Naive thymus-derived CD8-positive, alpha-beta T cell (primary cell): ENCODE data around the gene PFDN5. TPM values are rescaled to one million over a fixed set of nuclear protein-coding genes. Genes with fewer than 3 reads are reported as not detected.

ENCODE experiments used
- ATAC-seq, 2 donors: fragments of 150-1000 bp; cut with Tn5 transposase in 1 of 2; sonication (Bioruptor Pico), chemical (Tn5 transposase) in 1 of 2; 1 replicate in 1 of 2; 2 replicates in 1 of 2; pipeline ENCODE4 v1.10.0; 2021; ENCODE audit warnings: mild to moderate bottlenecking in 2 of 2, moderate library complexity in 2 of 2
- POLR2A ChIA-PET: fragments of 350-600 bp; sonication (Branson Sonifier 250); formaldehyde crosslinking; loops from one replicate; lab custom pipeline; 2021; ENCODE audit warnings: antibody characterized with exemption; lab: Charles Lee
- DNase-seq, 10 donors: peaks; one replicate each; pipeline versions ENCODE4 v3.0.0 to v3.0.0-alpha.2; 2020 to 2022
- H3K27ac Mint-ChIP-seq, 10 donors: one replicate each; pipeline ENCODE4 v1.8.0; 2020 to 2022; ENCODE audit warnings: mild to moderate bottlenecking in 10 of 10, mixed read lengths in 10 of 10, moderate library complexity in 4 of 10, inconsistent platforms in 1 of 10
- H3K27me3 Mint-ChIP-seq, 5 donors: one replicate each; pipeline ENCODE4 v1.8.0; 2021 to 2022; ENCODE audit warnings: mixed read lengths in 5 of 5
- H3K36me3 Mint-ChIP-seq, 3 donors: one replicate each; pipeline ENCODE4 v1.8.0; 2020 to 2022; ENCODE audit warnings: mixed read lengths in 3 of 3, mild to moderate bottlenecking in 2 of 3, inconsistent platforms in 1 of 3
- H3K4me1 Mint-ChIP-seq, 4 donors: one replicate each; pipeline ENCODE4 v1.8.0; 2021 to 2022; ENCODE audit warnings: mixed read lengths in 4 of 4
- H3K4me3 Mint-ChIP-seq, 10 donors: one replicate each; pipeline ENCODE4 v1.8.0; 2020 to 2022; ENCODE audit warnings: mild to moderate bottlenecking in 10 of 10, mixed read lengths in 10 of 10, moderate library complexity in 6 of 10, inconsistent platforms in 1 of 10
- H3K9me3 Mint-ChIP-seq, 9 donors: one replicate each; pipeline ENCODE4 v1.8.0; 2020 to 2022; ENCODE audit warnings: mixed read lengths in 9 of 9, mild to moderate bottlenecking in 3 of 9, inconsistent platforms in 1 of 9, moderate library complexity in 1 of 9
- polyA plus RNA-seq, 3 donors: library from polyadenylated mRNA; unstranded; fragments of 300-500 nt; fragmentation: Illumina TruSeq; gene quantifications; one replicate each; pipeline ENCODE4 v1.2.3, GENCODE V29; 2021
- total RNA-seq, 8 experiments: library from RNA in 2 of 8; stranded (reverse) in 2 of 8; gene quantifications; one replicate each; pipeline ENCODE4 v1.2.3 and lab custom pipeline; 2021 to 2026

The PFDN5 gene
- total and polyA plus RNA-seq, 5 experiments from 2014 or later: 663 to 1,928 (median 1,657) TPM

- peak overlapping the region in 6 of 10 donors; percentile 65 to 97 (median 93) for H3K27ac Mint-ChIP-seq
- peaks cover 0 to 3% (median 0%) of the 10 kb centered on the region in 5 donors for H3K27me3 Mint-ChIP-seq
- ATAC-seq (no peak), DNase-seq (no peak)
- H3K4me1 Mint-ChIP-seq: peaks cover 15 to 25% (median 18%) of the 10 kb centered on the region in 4 donors
- no peaks in the 10 kb centered on the region for H3K36me3 Mint-ChIP-seq
- H3K4me3 Mint-ChIP-seq: peak overlapping the region; percentile 42 to 100 (median 98)
- no peaks in the 10 kb centered on the region for H3K9me3 Mint-ChIP-seq
- POLR2A ChIA-PET: interaction anchor here (0.6 to 4.6 kb wide), 14 partner anchors 12 to 243 kb away, joined by 3 to 80 read pairs (median 5); partner anchors contain the start of genes AAAS, CSAD, MYG1 and PFDN5
These were observed 50.3 kb downstream of the PFDN5 start for GRCh38 chr12:53345486-53346188.

GRCh38 chr12:53346491-53346890, 51.1 kb downstream of the PFDN5 start:
- Mint-ChIP-seq H3K27me3 (no peaks in the 10 kb centered on the region), H3K27ac (peak overlapping the region in 1 of 10 donors; percentile 90), H3K4me3 (peak overlapping the region in 4 of 10 donors; percentile 13 to 44 (median 36)), H3K36me3 (no peaks in the 10 kb centered on the region), H3K9me3 (no peaks in the 10 kb centered on the region), H3K4me1 (peaks cover 14 to 25% (median 18%) of the 10 kb centered on the region in 4 donors)
- ATAC-seq (no peak), DNase-seq (no peak)
- POLR2A ChIA-PET: interaction anchor here (1.0 to 4.6 kb wide), 3 partner anchors 19 to 147 kb away, joined by 3 to 80 read pairs (median 11); partner anchors contain the start of gene AAAS

- H3K36me3 Mint-ChIP-seq: no peaks in the 10 kb centered on the region
- no peaks in the 10 kb centered on the region for H3K27me3 Mint-ChIP-seq
- POLR2A ChIA-PET: interaction anchor here (0.9 to 1.6 kb wide), 3 partner anchors 23 to 74 kb away, joined by 3 to 5 read pairs (median 3); no protein-coding TSS in a partner anchor
- no peak overlapping the region for H3K27ac Mint-ChIP-seq
- ATAC-seq: no peak
- no peak for DNase-seq
- H3K9me3 Mint-ChIP-seq: no peaks in the 10 kb centered on the region
- H3K4me1 Mint-ChIP-seq: peaks cover 18 to 30% (median 24%) of the 10 kb centered on the region in 4 donors
- no peak overlapping the region for H3K4me3 Mint-ChIP-seq
These were observed 52.6 kb downstream of the PFDN5 start for GRCh38 chr12:53347905-53348304.

Other genes starting within 250 kb of the PFDN5 start
- gene TNS2, start 245.5 kb upstream of the PFDN5 start, total RNA-seq: 1 to 10 TPM; 2.4 to 3.0 TPM
- under 1 TPM in 2 of 3 donors, not detected in 1; 0.13 to 0.19 TPM for gene TNS2, start 245.5 kb upstream of the PFDN5 start, polyA plus RNA-seq
- gene SPRYD3, start 216.2 kb upstream of the PFDN5 start, total RNA-seq: 10 to 100 TPM; 47.8 to 50.0 TPM
- 10 to 100 TPM; 49.4 to 53.2 (median 51.7) TPM for gene SPRYD3, start 216.2 kb upstream of the PFDN5 start, polyA plus RNA-seq
- gene IGFBP6, start 197.9 kb upstream of the PFDN5 start, total RNA-seq: under 1 TPM in 1 of 2 experiments, not detected in 1; 0.65 TPM
- gene IGFBP6, start 197.9 kb upstream of the PFDN5 start, polyA plus RNA-seq: 10 to 100 TPM in 2 of 3 donors, 1 to 10 TPM in 1; 7.5 to 16.9 (median 16.9) TPM
- under 1 TPM; 0.42 to 0.80 TPM for gene SOAT2, start 192.1 kb upstream of the PFDN5 start, total RNA-seq
- under 1 TPM; 0.67 to 0.77 (median 0.71) TPM for gene SOAT2, start 192.1 kb upstream of the PFDN5 start, polyA plus RNA-seq
- gene ZNF740, start 114.8 kb upstream of the PFDN5 start, total RNA-seq: 100 to 1,000 TPM; 112 to 113 TPM
- gene ZNF740, start 114.8 kb upstream of the PFDN5 start, polyA plus RNA-seq: 1 to 10 TPM; 2.8 to 3.5 (median 3.1) TPM
- 10 to 100 TPM; 50.8 to 53.4 TPM for gene CSAD, start 114.6 kb upstream of the PFDN5 start, total RNA-seq
- gene CSAD, start 114.6 kb upstream of the PFDN5 start, polyA plus RNA-seq: 1 to 10 TPM; 1.1 to 1.3 (median 1.2) TPM
- gene ITGB7, start 88.3 kb upstream of the PFDN5 start, total RNA-seq: 100 to 1,000 TPM; 353 to 362 TPM
- 100 to 1,000 TPM; 202 to 219 (median 206) TPM for gene ITGB7, start 88.3 kb upstream of the PFDN5 start, polyA plus RNA-seq
- gene RARG, start 63.3 kb upstream of the PFDN5 start, total RNA-seq: 10 to 100 TPM; 57.8 to 60.4 TPM
- 10 to 100 TPM in 1 of 3 donors, 1 to 10 TPM in 2; 1.6 to 12.7 (median 3.8) TPM for gene RARG, start 63.3 kb upstream of the PFDN5 start, polyA plus RNA-seq
- under 1 TPM; 0.27 to 0.81 TPM for gene ESPL1, start 27.2 kb upstream of the PFDN5 start, total RNA-seq
- gene ESPL1, start 27.2 kb upstream of the PFDN5 start, polyA plus RNA-seq: not detected
- 10 to 100 TPM; 48.3 to 53.5 TPM for gene MYG1, start 4.2 kb downstream of the PFDN5 start, total RNA-seq
- gene MYG1, start 4.2 kb downstream of the PFDN5 start, polyA plus RNA-seq: 10 to 100 TPM; 64.4 to 81.2 (median 68.6) TPM
- 10 to 100 TPM; 66.8 to 68.2 TPM for gene AAAS, start 26.1 kb downstream of the PFDN5 start, total RNA-seq
- 10 to 100 TPM; 34.1 to 57.2 (median 39.3) TPM for gene AAAS, start 26.1 kb downstream of the PFDN5 start, polyA plus RNA-seq
- gene SP7, start 40.8 kb downstream of the PFDN5 start, total RNA-seq: not detected
- under 1 TPM in 1 of 3 donors, not detected in 2; 0.05 TPM for gene SP7, start 40.8 kb downstream of the PFDN5 start, polyA plus RNA-seq
- 100 to 1,000 TPM; 104 TPM for gene SP1, start 84.6 kb downstream of the PFDN5 start, total RNA-seq
- gene SP1, start 84.6 kb downstream of the PFDN5 start, polyA plus RNA-seq: 10 to 100 TPM in 1 of 3 donors, 1 to 10 TPM in 2; 8.5 to 10.4 (median 9.4) TPM
- gene AMHR2, start 128.3 kb downstream of the PFDN5 start, total RNA-seq: not detected
- not detected for gene AMHR2, start 128.3 kb downstream of the PFDN5 start, polyA plus RNA-seq
- 100 to 1,000 TPM; 215 to 217 TPM for gene PRR13, start 146.2 kb downstream of the PFDN5 start, total RNA-seq
- gene PRR13, start 146.2 kb downstream of the PFDN5 start, polyA plus RNA-seq: 100 to 1,000 TPM; 513 to 535 (median 534) TPM
- 100 to 1,000 TPM; 858 to 917 TPM for gene PCBP2, start 156.6 kb downstream of the PFDN5 start, total RNA-seq
- 100 to 1,000 TPM; 143 to 157 (median 152) TPM for gene PCBP2, start 156.6 kb downstream of the PFDN5 start, polyA plus RNA-seq
- gene MAP3K12, start 203.9 kb downstream of the PFDN5 start, total RNA-seq: 10 to 100 TPM; 17.2 to 23.8 TPM
- gene MAP3K12, start 203.9 kb downstream of the PFDN5 start, polyA plus RNA-seq: 1 to 10 TPM; 2.4 to 3.9 (median 3.4) TPM
- 10 to 100 TPM; 45.2 to 46.1 TPM for gene TARBP2, start 205.7 kb downstream of the PFDN5 start, total RNA-seq
- 10 to 100 TPM; 27.0 to 32.1 (median 27.9) TPM for gene TARBP2, start 205.7 kb downstream of the PFDN5 start, polyA plus RNA-seq
- not detected for gene NPFF, start 211.9 kb downstream of the PFDN5 start, total RNA-seq
- not detected for gene NPFF, start 211.9 kb downstream of the PFDN5 start, polyA plus RNA-seq